HCT116 (cell line): Measurements from ENCODE around the gene LCAT. TPM values are rescaled to one million over a fixed set of nuclear protein-coding genes. Genes with fewer than 3 reads are reported as not detected.

Experiments used
- ATAC-seq: fragments of 200-7000 bp; cut with Tn5 transposase; 2 replicates; pipeline ENCODE4 v1.9.1; 2020; ENCODE audit warnings: mild to moderate bottlenecking, moderate library complexity
- BruUV-seq: library from RNA; stranded (reverse); fragments of 400-500 nt; replicated peaks from 2 replicates; lab custom pipeline; 2021; lab: Mats Ljungman, UMichigan
- CTCF ChIA-PET: fragments of 300-600 bp; sonication (Branson Sonifier 250); formaldehyde crosslinking; loops from one replicate; lab custom pipeline; 2021; ENCODE audit warnings: antibody characterized with exemption; lab: Charles Lee
- POLR2A ChIA-PET: fragments of 300-600, 350-600 bp; sonication (Branson Sonifier 250); formaldehyde crosslinking; loops from one replicate; lab custom pipeline; 2021; ENCODE audit warnings: antibody characterized with exemption; lab: Charles Lee
- RAD21 ChIA-PET, 2 experiments: fragments of 300-600 bp; sonication (Branson Sonifier 250); formaldehyde crosslinking; loops; one replicate each; lab custom pipeline; 2023; ENCODE audit warnings: low total read pairs in 2 of 2; ENCODE audit not compliant: uncharacterized antibody in 2 of 2, unreplicated experiment in 2 of 2, low non-redundant PET in 1 of 2; lab: Charles Lee
- DNase-seq: peaks from one replicate; pipeline ENCODE4 v3.0.0-alpha.2; 2010; ENCODE audit warnings: low read depth, low spot score
- H2AFZ ChIP-seq: fragments of 200-600 bp; shearing (Covaris generic), sonication (generic); 2 replicates; pipeline ENCODE4 v1.6.1; 2017; ENCODE audit warnings: low read depth, mixed run types, mixed read lengths, antibody characterized with exemption, low read length; ENCODE audit not compliant: poor library complexity, severe bottlenecking
- H3K27ac ChIP-seq: 2 replicates; pipeline ENCODE4 v1.5.1; 2012; ENCODE audit warnings: low read depth, low read length
- H3K27me3 ChIP-seq: fragments of 200-600 bp; sonication (generic); 2 replicates; pipeline ENCODE4 v1.6.1; 2016; ENCODE audit warnings: mixed run types, low read length, mixed read lengths; ENCODE audit not compliant: insufficient read depth
- H3K36me3 ChIP-seq, 2 experiments: fragments of 200-500 bp in 1 of 2; fragments of 200-600 bp in 1 of 2; sonication (Bioruptor generic) in 1 of 2; sonication (generic) in 1 of 2; 2 replicates each; pipeline versions ENCODE4 v1.5.1 to v1.6.1; 2014 to 2016; ENCODE audit warnings: low read length in 2 of 2, inconsistent platforms in 1 of 2, mixed read lengths in 1 of 2, mixed run types in 1 of 2; ENCODE audit not compliant: insufficient read depth in 2 of 2, control insufficient read depth in 1 of 2
- H3K4me1 ChIP-seq, 2 experiments: fragments of 200-600 bp in 1 of 2; sonication (generic) in 1 of 2; 2 replicates each; pipeline versions ENCODE4 v1.5.1 to v1.6.1; 2012 to 2017; ENCODE audit warnings: low read length in 2 of 2, inconsistent platforms in 1 of 2, mild to moderate bottlenecking in 1 of 2, mixed read lengths in 1 of 2, mixed run types in 1 of 2, moderate library complexity in 1 of 2; ENCODE audit not compliant: insufficient read depth in 2 of 2, control insufficient read depth in 1 of 2
- H3K4me2 ChIP-seq: fragments of 200-600 bp; sonication (generic); 2 replicates; pipeline ENCODE4 v1.6.1; 2017; ENCODE audit warnings: mixed run types, low read length, mixed read lengths
- H3K4me3 ChIP-seq, 2 experiments: fragments of 200-600 bp in 1 of 2; sonication (generic) in 1 of 2; replicated peaks in 1 of 2; 2 replicates each; pipeline ENCODE4 v1.5.1; 2011 to 2016; ENCODE audit warnings: low read length in 2 of 2, control low read depth in 1 of 2, low read depth in 1 of 2, mild to moderate bottlenecking in 1 of 2, mixed read lengths in 1 of 2, mixed run types in 1 of 2
- H3K79me2 ChIP-seq: fragments of 200-600 bp; sonication (generic); 2 replicates; pipeline ENCODE4 v1.6.1; 2017; ENCODE audit warnings: mild to moderate bottlenecking, mixed run types, low read length, moderate library complexity, mixed read lengths; ENCODE audit not compliant: insufficient read depth
- H3K9ac ChIP-seq: fragments of 200-600 bp; sonication (generic); 2 replicates; pipeline ENCODE4 v1.6.1; 2016; ENCODE audit warnings: low read length, mixed read lengths
- H3K9me2 ChIP-seq: fragments of 200-600 bp; sonication (generic), shearing (Covaris generic); 2 replicates; pipeline ENCODE4 v1.6.1; 2017; ENCODE audit warnings: mixed run types, mild to moderate bottlenecking, moderate library complexity; ENCODE audit not compliant: insufficient read depth
- H3K9me3 ChIP-seq, 2 experiments: fragments of 200-500 bp in 1 of 2; fragments of 200-600 bp in 1 of 2; sonication (Bioruptor generic) in 1 of 2; sonication (generic) in 1 of 2; 2 replicates each; pipeline ENCODE4 v1.6.1; 2014 to 2017; ENCODE audit warnings: low read length in 2 of 2, mixed read lengths in 2 of 2, inconsistent platforms in 1 of 2, low read depth in 1 of 2, mild to moderate bottlenecking in 1 of 2, mixed run types in 1 of 2, moderate library complexity in 1 of 2; ENCODE audit not compliant: control insufficient read depth in 1 of 2, insufficient read depth in 1 of 2
- H4K20me1 ChIP-seq: fragments of 200-600 bp; sonication (generic), shearing (Covaris generic); 2 replicates; pipeline ENCODE4 v1.6.1; 2017; ENCODE audit warnings: mixed run types, mild to moderate bottlenecking, moderate library complexity; ENCODE audit not compliant: insufficient read depth
- CBX3 ChIP-seq: IDR thresholded peaks from 2 replicates; pipeline ENCODE4 v1.6.1; 2012; ENCODE audit warnings: low read depth
- CEBPB ChIP-seq: IDR thresholded peaks from 2 replicates; pipeline ENCODE4 v1.6.1; 2012; ENCODE audit warnings: low read depth
- EZH2 ChIP-seq: fragments of 200-600 bp; sonication (generic); IDR thresholded peaks from 2 replicates; pipeline ENCODE4 v1.6.1; 2017; ENCODE audit warnings: antibody characterized with exemption, mixed run types
- EZH2phosphoT487 ChIP-seq: fragments of 200-600 bp; IDR thresholded peaks from 2 replicates; pipeline ENCODE4 v1.6.1; 2018; ENCODE audit warnings: antibody characterized with exemption, borderline replicate concordance
- FOSL1 ChIP-seq: IDR thresholded peaks from 2 replicates; pipeline ENCODE4 v1.6.1; 2012; ENCODE audit warnings: low read depth
- JUND ChIP-seq: IDR thresholded peaks from 2 replicates; pipeline ENCODE4 v1.6.1; 2012
- POLR2A ChIP-seq: IDR thresholded peaks from 2 replicates; pipeline ENCODE4 v1.7.0; 2011; ENCODE audit warnings: borderline replicate concordance; ENCODE audit not compliant: insufficient read depth, insufficient read length; ENCODE audit errors: extremely low read depth
- POLR2AphosphoS5 ChIP-seq: IDR thresholded peaks from 2 replicates; pipeline ENCODE4 v1.6.1; 2011; ENCODE audit warnings: mild to moderate bottlenecking, low read depth, low read length, moderate library complexity
- RAD21 ChIP-seq: IDR thresholded peaks from 2 replicates; pipeline ENCODE4 v1.6.1; 2012; ENCODE audit warnings: low read depth, mild to moderate bottlenecking
- SP1 ChIP-seq: IDR thresholded peaks from 2 replicates; pipeline ENCODE4 v1.6.1; 2012; ENCODE audit warnings: low read depth
- SRF ChIP-seq: IDR thresholded peaks from 2 replicates; pipeline ENCODE4 v1.6.1; 2012; ENCODE audit warnings: low read depth
- YY1 ChIP-seq: IDR thresholded peaks from 2 replicates; pipeline ENCODE4 v1.6.1; 2011; ENCODE audit warnings: low read length, low read depth, moderate library complexity, mild to moderate bottlenecking; ENCODE audit not compliant: insufficient replicate concordance; ENCODE audit errors: extremely low read depth
- ZFX ChIP-seq: fragments of 450-650 bp; IDR thresholded peaks from 2 replicates; pipeline ENCODE4 v1.6.1; 2017
- ZNF274 ChIP-seq: fragments of 200-500 bp; sonication (Bioruptor generic); IDR thresholded peaks from 2 replicates; pipeline ENCODE4 v1.6.1; 2014; ENCODE audit warnings: mild to moderate bottlenecking, low read depth, low read length, inconsistent platforms
- intact Hi-C: fragments of 100-400 bp; cut with micrococcal nuclease; formaldehyde crosslinking; loops from 2 replicates; pipeline ENCODE4 v1.10.0; 2022
- total RNA-seq: library from RNA; stranded (reverse); gene quantifications from one replicate; pipeline ENCODE4 v1.2.1, GENCODE V29; 2021; ENCODE audit not compliant: unreplicated experiment
- TF ChIP-seq, protein P1 (sequence below): IDR thresholded peaks from 2 replicates; pipeline ENCODE4 v1.6.1; 2012
- TF ChIP-seq, protein P2 (sequence below), 3 experiments: fragments of 200-600 bp in 1 of 3; sonication (generic) in 1 of 3; IDR thresholded peaks in 2 of 3; conservative IDR thresholded peaks in 1 of 3; 2 replicates each; pipeline ENCODE4 v1.5.1; 2012 to 2017; ENCODE audit warnings: low read depth in 2 of 3, low read length in 2 of 3, antibody characterized with exemption in 1 of 3, borderline replicate concordance in 1 of 3, control low read depth in 1 of 3, mild to moderate bottlenecking in 1 of 3, mixed read lengths in 1 of 3, mixed run types in 1 of 3, moderate library complexity in 1 of 3; ENCODE audit not compliant: insufficient read depth in 1 of 3
- TF ChIP-seq, protein P3 (sequence below): IDR thresholded peaks from 2 replicates; pipeline ENCODE4 v1.6.1; 2011; ENCODE audit warnings: mild to moderate bottlenecking, low read length, moderate library complexity; ENCODE audit not compliant: insufficient replicate concordance; ENCODE audit errors: extremely low read depth
- TF ChIP-seq, protein P4 (sequence below): IDR thresholded peaks from 2 replicates; pipeline ENCODE4 v1.6.1; 2012; ENCODE audit warnings: low read depth
- TF ChIP-seq, protein P5 (sequence below): IDR thresholded peaks from 2 replicates; pipeline ENCODE4 v1.6.1; 2012

The LCAT gene
- total RNA-seq, 1 experiment from 2014 or later = 17.6 TPM

DNA sequence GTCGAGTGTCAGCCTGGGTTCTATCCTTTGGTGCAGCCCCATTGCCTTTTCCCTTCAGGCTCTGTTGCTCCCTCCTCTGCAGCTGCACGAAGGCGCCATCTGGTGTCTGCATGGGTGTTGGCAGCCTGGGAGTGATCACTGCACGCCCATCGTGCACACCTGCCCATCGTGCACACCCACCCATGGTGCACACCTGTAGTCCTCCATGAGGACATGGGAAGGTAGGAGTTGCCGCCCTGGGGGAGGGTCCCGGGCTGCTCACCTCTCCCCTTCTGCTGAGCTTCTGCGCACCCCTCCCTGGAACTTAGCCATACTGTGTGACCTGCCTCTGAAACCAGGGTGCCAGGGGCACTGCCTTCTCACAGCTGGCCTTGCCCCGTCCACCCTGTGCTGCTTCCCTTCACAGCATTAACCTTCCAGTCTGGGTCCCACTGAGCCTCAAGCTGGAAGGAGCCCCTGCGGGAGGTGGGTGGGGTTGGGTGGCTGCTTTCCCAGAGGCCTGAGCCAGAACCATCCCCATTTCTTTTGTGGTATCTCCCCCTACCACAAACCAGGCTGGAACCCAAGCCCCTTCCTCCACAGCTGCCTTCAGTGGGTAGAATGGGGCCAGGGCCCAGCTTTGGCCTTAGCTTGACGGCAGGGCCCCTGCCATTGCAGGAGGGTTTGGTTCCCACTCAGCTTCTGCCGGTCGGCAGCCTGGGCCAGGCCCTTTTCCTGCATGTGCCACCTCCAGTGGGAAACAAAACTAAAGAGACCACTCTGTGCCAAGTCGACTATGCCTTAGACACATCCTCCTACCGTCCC is 15.2 kb downstream of the LCAT start:
- Histone ChIP-seq H3K9me2 (no peaks in the 10 kb centered on the region), H3K4me3 (no peak overlapping the region), H3K27me3 (no peaks in the 10 kb centered on the region), H2AFZ (no peak overlapping the region), H3K36me3 (peaks cover 0 to 4% of the 10 kb centered on the region in 2 experiments; a peak in 2 of 4 replicates), H3K4me1 (no peaks in the 10 kb centered on the region; a peak in 1 of 4 replicates), H3K27ac (no peak overlapping the region), H3K9me3 (no peaks in the 10 kb centered on the region), H3K9ac (no peak overlapping the region), H4K20me1 (no peaks in the 10 kb centered on the region), H3K4me2 (no peak overlapping the region), H3K79me2 (0 out of 2 replicates have a peak, but pooled peaks cover 2% of the 10 kb centered on the region)
- intact Hi-C loops = loop anchor here (1.0 kb wide), 2 partner anchors 45 to 256 kb away; no protein-coding TSS in a partner anchor
- ChIA-PET POLR2A (no interaction called here), RAD21 (no interaction called here), CTCF (interaction anchor here (0.7 to 1.3 kb wide), 5 partner anchors 43 to 407 kb away, joined by 3 to 5 read pairs (median 3); no protein-coding TSS in a partner anchor)
- ATAC-seq = peak; percentile 88
- BruUV-seq = no TSS peak
- DNase-seq = peak; percentile 24
- TF ChIP-seq, protein P1, sequence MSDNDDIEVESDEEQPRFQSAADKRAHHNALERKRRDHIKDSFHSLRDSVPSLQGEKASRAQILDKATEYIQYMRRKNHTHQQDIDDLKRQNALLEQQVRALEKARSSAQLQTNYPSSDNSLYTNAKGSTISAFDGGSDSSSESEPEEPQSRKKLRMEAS = no peak
- TF ChIP-seq POLR2A (no peak), FOSL1 (no peak), CEBPB (no peak), SRF (no peak), EZH2phosphoT487 (no peak), YY1 (no peak), ZNF274 (no peak), EZH2 (no peak), ZFX (no peak), RAD21 (peak; percentile 94), JUND (no peak), CBX3 (no peak), SP1 (no peak), POLR2AphosphoS5 (peak; percentile 19; the same call in 1 of the 2 replicates)
- TF ChIP-seq, protein P2, sequence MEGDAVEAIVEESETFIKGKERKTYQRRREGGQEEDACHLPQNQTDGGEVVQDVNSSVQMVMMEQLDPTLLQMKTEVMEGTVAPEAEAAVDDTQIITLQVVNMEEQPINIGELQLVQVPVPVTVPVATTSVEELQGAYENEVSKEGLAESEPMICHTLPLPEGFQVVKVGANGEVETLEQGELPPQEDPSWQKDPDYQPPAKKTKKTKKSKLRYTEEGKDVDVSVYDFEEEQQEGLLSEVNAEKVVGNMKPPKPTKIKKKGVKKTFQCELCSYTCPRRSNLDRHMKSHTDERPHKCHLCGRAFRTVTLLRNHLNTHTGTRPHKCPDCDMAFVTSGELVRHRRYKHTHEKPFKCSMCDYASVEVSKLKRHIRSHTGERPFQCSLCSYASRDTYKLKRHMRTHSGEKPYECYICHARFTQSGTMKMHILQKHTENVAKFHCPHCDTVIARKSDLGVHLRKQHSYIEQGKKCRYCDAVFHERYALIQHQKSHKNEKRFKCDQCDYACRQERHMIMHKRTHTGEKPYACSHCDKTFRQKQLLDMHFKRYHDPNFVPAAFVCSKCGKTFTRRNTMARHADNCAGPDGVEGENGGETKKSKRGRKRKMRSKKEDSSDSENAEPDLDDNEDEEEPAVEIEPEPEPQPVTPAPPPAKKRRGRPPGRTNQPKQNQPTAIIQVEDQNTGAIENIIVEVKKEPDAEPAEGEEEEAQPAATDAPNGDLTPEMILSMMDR (IDR thresholded peaks at IDR 0.05 in 2 of 3, conservative IDR thresholded peaks at IDR 0.05 in 1 of 3; ENCODE audit: borderline replicate concordance in 1 of 3, insufficient read depth in 1 of 3, low read depth in 2 of 3, low read length in 2 of 3) = peak; percentile 95 to 98 (median 96)
- TF ChIP-seq, protein P3, sequence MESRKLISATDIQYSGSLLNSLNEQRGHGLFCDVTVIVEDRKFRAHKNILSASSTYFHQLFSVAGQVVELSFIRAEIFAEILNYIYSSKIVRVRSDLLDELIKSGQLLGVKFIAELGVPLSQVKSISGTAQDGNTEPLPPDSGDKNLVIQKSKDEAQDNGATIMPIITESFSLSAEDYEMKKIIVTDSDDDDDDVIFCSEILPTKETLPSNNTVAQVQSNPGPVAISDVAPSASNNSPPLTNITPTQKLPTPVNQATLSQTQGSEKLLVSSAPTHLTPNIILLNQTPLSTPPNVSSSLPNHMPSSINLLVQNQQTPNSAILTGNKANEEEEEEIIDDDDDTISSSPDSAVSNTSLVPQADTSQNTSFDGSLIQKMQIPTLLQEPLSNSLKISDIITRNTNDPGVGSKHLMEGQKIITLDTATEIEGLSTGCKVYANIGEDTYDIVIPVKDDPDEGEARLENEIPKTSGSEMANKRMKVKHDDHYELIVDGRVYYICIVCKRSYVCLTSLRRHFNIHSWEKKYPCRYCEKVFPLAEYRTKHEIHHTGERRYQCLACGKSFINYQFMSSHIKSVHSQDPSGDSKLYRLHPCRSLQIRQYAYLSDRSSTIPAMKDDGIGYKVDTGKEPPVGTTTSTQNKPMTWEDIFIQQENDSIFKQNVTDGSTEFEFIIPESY = no peak
- TF ChIP-seq, protein P4, sequence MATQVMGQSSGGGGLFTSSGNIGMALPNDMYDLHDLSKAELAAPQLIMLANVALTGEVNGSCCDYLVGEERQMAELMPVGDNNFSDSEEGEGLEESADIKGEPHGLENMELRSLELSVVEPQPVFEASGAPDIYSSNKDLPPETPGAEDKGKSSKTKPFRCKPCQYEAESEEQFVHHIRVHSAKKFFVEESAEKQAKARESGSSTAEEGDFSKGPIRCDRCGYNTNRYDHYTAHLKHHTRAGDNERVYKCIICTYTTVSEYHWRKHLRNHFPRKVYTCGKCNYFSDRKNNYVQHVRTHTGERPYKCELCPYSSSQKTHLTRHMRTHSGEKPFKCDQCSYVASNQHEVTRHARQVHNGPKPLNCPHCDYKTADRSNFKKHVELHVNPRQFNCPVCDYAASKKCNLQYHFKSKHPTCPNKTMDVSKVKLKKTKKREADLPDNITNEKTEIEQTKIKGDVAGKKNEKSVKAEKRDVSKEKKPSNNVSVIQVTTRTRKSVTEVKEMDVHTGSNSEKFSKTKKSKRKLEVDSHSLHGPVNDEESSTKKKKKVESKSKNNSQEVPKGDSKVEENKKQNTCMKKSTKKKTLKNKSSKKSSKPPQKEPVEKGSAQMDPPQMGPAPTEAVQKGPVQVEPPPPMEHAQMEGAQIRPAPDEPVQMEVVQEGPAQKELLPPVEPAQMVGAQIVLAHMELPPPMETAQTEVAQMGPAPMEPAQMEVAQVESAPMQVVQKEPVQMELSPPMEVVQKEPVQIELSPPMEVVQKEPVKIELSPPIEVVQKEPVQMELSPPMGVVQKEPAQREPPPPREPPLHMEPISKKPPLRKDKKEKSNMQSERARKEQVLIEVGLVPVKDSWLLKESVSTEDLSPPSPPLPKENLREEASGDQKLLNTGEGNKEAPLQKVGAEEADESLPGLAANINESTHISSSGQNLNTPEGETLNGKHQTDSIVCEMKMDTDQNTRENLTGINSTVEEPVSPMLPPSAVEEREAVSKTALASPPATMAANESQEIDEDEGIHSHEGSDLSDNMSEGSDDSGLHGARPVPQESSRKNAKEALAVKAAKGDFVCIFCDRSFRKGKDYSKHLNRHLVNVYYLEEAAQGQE = no peak
- TF ChIP-seq, protein P5, sequence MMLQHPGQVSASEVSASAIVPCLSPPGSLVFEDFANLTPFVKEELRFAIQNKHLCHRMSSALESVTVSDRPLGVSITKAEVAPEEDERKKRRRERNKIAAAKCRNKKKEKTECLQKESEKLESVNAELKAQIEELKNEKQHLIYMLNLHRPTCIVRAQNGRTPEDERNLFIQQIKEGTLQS = no peak
